HG03378 (cell line): ENCODE data around the gene NEK4.
A peak's percentile ranks its signal among the peaks of the same experiment; 100 is the strongest.

ENCODE experiments used
- ATAC-seq: cut with Tn5 transposase; IDR thresholded peaks from one replicate; pipeline ENCODE4 v1.9.1; 2021; ENCODE audit warnings: mild to moderate bottlenecking, moderate library complexity; ENCODE audit not compliant: unreplicated experiment

The NEK4 gene

DNA sequence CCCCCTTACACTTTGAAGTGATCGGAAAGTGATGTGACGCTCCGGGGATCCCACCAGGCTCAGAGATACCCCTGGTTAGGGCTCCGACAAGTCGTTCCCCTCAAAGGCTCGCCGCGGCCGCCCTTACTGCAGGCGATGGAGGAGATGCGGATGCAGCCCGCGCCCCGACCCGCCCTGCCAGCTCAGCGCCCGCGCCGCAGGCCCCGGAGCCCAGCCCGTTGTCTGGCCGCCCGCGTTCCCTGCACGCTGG lies 65.4 kb downstream of the NEK4 start:
- ATAC-seq, result peak; percentile 14

- no peak for ATAC-seq
Observed at GRCh38 chr3:52704611-52705437, 65.9 kb downstream of the NEK4 start.

GRCh38 chr3:52703341-52703740 lies 67.4 kb downstream of the NEK4 start:
- no peak for ATAC-seq

DNA sequence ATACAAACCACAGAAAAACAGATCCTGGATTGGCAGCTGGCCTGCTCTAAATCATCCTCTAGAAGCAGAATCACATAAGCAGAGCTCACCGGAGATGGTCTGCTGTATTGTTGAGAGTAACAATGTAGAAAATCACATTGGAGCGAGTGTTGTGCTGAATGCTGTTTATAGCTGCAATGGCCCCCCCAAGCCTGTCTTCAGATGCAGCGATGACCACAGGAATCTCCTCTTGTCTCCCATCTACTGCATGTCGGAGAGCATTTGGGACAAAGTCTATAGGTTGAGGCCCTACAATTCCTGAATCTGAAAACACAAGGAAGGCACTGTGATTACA lies 73.1 kb downstream of the NEK4 start:
- no peak for ATAC-seq

DNA sequence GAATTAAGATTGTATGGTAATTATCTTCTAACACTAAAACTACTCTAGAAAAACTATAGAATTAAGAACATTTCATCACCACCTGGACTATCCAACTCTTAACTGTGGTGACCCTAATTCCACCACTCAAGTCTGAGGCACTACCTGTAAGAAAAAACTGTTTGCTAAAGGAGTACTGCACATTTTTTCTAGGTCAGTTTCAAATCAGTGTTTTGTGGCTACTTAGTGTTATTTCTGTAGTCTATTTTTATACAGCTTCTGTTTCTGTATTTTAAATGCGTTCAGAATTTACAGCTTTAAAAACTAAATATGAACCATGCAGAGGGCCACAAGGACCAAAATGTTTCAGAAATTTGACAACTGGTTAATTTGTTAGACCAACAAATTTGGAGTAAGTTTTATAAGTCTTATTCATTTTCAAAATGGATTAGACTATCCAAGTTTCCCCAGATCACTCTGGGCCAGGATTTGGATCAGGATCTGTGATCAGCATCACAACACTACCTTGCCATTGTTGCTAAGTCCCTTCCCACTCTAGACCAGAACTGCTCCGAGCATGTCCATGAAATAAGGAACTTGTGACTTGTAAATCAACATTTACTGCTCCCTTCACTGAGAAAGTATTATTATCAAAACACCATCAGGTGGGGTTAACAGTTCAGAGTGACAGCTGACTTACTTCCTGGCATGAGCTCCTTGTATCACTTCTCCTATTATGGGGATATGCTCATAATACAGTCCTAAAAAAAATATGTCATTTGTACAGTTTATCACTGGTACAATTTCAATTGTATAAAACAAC lies 73.7 kb downstream of the NEK4 start:
- ATAC-seq, result no peak

- no peak for ATAC-seq
Observed at GRCh38 chr3:52695798-52696671, 74.7 kb downstream of the NEK4 start.

DNA sequence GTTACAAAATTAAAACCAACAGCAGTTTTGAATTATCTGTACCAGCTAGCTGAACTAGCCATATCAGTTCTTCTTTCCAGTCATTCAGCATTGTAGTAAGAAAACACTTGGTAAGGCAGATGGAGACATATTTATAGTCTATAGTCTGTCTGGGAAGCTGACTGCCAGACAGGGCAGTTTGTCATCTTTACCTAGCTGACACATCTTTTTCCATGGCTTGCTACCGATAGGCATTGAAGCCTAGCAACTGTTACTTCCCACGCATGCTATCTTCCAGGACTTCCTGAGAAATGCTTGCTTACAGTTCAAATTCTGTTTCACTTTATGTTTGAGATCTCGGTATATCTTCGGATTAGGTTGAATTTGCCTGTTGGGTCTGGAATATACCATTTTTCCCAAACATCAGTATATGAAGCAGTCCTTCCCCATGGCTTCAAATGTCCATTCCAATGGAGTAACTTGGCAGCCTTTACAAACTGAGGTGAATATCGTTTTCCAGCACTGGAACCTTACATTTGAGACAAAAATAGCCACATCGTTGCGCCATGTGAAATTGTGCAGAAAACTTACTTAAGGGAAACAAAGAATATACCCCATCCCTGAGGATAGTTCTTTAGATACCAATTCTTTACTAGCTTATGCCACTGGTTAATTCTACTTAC lies 76.1 kb downstream of the NEK4 start:
- ATAC-seq, result no peak

- ATAC-seq, result no peak
Observed at GRCh38 chr3:52693071-52693470, 77.7 kb downstream of the NEK4 start.

DNA sequence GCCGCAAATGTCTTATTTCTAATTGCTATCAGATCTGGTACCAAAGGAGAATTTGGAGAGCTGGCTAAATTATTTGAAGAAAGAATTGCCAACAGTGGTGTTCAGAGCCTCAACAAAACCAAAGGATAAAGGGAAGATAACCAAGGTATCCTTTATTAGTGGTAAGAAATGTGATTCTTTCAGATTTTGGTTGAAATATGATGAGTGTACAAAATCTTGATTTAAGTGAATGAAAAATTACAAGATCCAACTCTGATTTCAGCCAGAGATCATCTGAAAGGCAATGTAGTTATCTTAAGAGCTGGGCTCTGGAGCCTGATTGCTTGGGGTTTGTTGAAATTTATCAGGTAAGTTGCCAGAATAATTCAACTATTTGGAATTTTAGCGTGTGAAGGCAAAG lies 80.2 kb downstream of the NEK4 start:
- no peak for ATAC-seq

DNA sequence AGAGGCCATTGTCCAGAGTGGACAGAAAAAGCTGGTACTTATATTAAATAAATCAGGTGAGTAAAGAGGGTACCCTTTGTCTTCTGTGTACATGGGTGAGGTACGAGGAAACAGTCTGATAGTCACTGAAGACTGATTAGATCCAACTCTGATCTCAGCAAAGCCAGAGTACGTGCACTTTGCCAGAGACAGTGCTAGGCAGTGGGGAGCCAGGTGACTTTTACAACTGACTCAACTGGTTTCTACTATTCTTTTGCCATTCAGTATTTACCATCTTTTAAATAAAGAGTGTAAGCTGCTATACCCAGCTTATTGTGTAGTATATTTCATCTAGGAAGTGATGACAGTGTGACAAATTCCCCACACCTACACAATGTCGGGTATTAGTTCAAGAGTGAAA lies 81.6 kb downstream of the NEK4 start:
- no peak for ATAC-seq

DNA sequence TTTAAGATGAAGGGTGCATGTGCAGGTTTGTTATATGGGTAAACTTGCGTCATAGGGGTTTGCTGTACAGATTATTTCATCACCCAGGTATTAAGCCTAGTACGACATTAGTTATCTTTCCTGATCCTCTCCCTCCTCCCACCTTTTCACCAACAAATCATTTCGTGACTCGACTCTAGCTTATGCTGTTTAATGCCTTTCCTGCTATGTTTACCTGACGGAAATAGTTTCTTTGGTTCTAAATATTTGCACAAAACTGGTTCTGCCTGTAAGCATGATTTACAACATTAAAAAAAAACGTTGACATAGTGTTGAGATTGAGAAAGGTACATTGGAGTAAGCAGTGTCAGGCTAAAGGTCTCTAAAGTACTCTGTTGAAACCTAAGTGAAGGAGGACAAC lies 82.5 kb downstream of the NEK4 start:
- no peak for ATAC-seq

- peak; percentile 71 for ATAC-seq
Observed at GRCh38 chr3:52685709-52686691, 84.7 kb downstream of the NEK4 start, which contains the start of the genes GNL3 and PBRM1. TSS of gene GNL3 (plus strand) at chr3:52686032. CDS start at chr3:52686093, 61 bp downstream. TSS of gene PBRM1 (minus strand) at chr3:52685913.

DNA sequence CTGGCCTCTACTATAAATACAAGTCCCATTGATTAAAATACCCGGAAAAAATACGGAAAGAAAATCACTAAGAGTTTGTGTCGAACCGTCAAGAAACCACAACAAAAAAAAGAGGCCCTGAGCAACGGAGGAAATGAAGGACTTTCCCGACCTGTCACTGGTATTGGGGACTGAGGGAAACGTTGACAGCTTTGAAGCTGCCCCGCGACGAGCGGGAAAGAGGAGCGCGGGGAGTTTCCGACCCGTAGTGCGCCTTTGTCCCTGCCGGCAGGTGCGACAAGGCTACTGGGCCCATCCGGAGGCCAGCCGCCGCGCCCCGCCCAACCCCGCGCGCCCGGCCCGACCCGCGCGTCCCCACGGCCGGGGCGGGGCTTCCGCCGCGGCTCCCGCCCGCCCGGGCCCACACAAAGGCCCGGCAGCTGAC lies 85.4 kb downstream of the NEK4 start:
- ATAC-seq, result peak; percentile 41

- ATAC-seq, result no peak
Observed at GRCh38 chr3:52684184-52684583, 86.6 kb downstream of the NEK4 start.

DNA sequence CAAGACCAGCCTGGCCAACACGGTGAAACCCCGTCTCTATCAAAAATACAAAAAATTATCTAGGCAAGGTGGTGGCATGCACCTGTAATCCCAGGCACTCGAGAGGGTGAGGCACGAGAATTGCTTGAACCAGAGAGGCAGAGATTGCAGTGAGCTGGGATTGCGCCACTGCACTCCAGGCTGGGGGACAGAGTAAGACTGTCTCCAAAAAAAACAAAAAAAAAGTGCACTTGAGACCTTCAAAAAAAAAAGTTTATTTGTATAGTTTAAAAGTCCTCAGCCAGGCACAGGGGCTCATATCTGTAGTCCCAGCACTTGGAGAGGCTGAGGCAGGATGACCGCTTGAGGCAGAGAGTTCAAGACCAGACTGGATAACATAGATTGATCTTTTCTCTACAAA lies 87.1 kb downstream of the NEK4 start:
- no peak for ATAC-seq

DNA sequence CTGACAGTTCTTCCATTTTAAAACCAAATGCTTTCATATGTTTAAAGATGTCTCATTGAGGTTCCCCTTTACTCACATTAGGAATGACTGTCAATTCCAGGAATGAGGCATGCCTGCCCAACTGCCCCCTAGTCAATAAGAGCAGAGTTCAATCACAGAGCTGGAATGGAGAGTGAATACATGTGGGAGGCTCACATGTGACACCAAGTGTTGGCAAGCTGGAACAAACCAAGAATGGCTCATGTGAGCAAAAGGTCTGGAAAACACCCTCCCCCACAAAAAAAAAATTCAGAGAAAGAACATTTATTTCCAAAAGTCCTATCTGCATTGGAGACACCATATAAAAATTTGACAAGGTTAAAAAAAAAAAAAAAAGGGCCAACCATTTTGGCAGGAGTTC lies 88.7 kb downstream of the NEK4 start:
- ATAC-seq, result no peak

DNA sequence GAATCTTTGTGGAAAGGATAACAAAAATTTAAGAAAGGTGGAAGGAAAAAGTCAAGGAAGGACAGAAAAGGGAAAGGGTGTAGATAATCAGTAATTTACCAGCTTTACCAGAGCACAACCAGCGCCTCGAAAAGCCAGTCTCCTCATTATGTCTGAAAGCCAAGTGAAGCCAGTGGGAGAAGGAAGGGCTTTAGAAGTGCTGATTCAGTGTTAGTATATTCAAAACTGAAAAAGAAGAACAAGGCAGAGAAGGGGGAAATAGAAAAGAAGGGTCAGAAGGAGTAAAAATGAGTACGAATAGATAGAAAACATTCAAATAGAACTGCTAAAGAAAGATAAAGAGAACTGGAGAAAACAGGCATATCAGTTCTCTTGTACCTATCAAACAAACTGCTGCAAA lies 89.1 kb downstream of the NEK4 start:
- no peak for ATAC-seq

GRCh38 chr3:52679811-52680210 lies 90.9 kb downstream of the NEK4 start:
- no peak for ATAC-seq

DNA sequence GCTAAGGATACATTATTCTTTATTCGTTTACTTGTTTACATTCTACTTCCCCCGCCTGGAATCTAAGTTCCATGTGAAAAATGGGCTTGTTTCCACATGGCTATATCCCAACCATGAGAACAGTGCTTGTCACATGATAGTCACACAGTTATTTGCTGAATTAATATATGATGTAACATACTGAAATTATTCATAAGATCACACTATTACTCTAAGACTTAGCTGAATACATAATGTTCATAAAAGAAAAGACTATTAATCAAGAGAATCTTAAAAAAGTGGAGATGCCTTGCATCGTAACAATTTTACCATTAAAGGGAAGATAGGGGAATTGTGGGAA lies 91.6 kb downstream of the NEK4 start:
- ATAC-seq, result no peak
